HG02763 (cell line): ENCODE data around the gene FADS6.

Experiments
- ATAC-seq: cut with Tn5 transposase; IDR thresholded peaks from one replicate; pipeline ENCODE4 v1.9.1; 2021; ENCODE audit warnings: mild to moderate bottlenecking, moderate library complexity; ENCODE audit not compliant: unreplicated experiment

FADS6 gene

GRCh38 chr17:74833501-74834377 lies 59.7 kb downstream of the FADS6 start:
- ATAC-seq = no peak

GRCh38 chr17:74832421-74832820 lies 61.0 kb downstream of the FADS6 start:
- ATAC-seq = no peak

DNA sequence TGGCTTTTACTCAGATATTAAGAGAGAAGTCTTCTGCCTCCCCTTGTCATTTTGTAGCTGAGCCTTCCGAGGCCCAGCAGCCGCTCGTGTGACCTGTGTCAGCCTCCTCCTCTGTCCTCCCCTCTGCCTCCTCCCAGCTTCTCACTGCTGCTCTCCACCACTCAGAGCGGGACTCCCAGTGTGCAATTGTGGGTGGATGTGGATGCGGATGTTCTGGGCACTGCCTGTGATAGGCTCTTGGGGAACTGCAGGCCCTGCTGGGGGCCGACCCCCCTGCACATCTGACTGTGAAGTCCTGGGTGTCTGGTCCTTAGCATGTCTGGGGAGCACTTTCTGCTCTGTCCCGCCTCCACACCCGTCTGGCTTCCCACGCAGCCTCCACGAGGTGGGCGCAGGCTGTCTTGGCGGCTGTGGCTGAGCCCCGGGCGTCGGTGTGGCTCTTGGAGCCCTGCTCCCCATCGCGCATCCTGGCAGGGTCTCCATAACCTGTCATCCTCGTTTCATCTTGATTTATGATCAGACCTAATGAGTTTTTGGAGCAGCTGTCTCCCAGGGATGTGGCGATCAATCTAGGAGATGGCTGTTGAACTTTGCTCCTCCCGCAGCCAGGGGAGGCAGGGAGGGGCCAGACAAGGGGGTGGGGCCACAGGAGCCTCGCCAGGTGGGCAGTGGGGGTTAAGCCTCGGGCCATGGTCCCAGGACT lies 61.8 kb downstream of the FADS6 start:
- ATAC-seq = no peak

- no peak for ATAC-seq
These were observed 62.6 kb downstream of the FADS6 start for GRCh38 chr17:74830861-74831260.

GRCh38 chr17:74827800-74828199 lies 65.6 kb downstream of the FADS6 start:
- ATAC-seq = no peak
